Measurements from ENCODE around the gene OR2T11. TPM values are rescaled to one million over a fixed set of nuclear protein-coding genes. Genes with fewer than 3 reads are reported as not detected.
"Not testable (repeated sequence)": the region's sequence is repeated elsewhere in the genome, so short reads cannot be mapped to it uniquely, and the experiment has no call there.

The OR2T11 gene
- total RNA-seq, 2 experiments from 2014 or later = not detected

GRCh38 chr1:248621770-248622169, 13.1 kb downstream of the OR2T11 start:
- POLR2A ChIA-PET = no interaction called here

GRCh38 chr1:248618878-248619277, 16.0 kb downstream of the OR2T11 start:
- CTCF ChIA-PET = no interaction called here
- POLR2A ChIA-PET = no interaction called here

More at GRCh38 chr1:248621770-248622169, 13.1 kb downstream of the OR2T11 start:
- CTCF ChIA-PET = no interaction called here

GRCh38 chr1:248618119-248618518, 16.8 kb downstream of the OR2T11 start:
- CTCF ChIA-PET = no interaction called here
- POLR2A ChIA-PET = no interaction called here

- POLR2A ChIA-PET = no interaction called here
- CTCF ChIA-PET = no interaction called here
These were observed 21.1 kb downstream of the OR2T11 start for GRCh38 chr1:248613742-248614141.

GRCh38 chr1:248611883-248612414, 22.9 kb downstream of the OR2T11 start:
- POLR2A ChIA-PET = no interaction called here
- CTCF ChIA-PET = no interaction called here

GRCh38 chr1:248610301-248610700, 24.6 kb downstream of the OR2T11 start:
- POLR2A ChIA-PET = no interaction called here
- CTCF ChIA-PET = no interaction called here

- ChIA-PET POLR2A (no interaction called here), CTCF (no interaction called here)
These were observed 35.5 kb downstream of the OR2T11 start for GRCh38 chr1:248599396-248599795.

GRCh38 chr1:248597589-248597988, 37.3 kb downstream of the OR2T11 start, which contains the start of gene OR2T10:
TSS of gene OR2T10 (minus strand) at chr1:248597700. CDS start at chr1:248593768, 3,932 bp downstream.
- POLR2A ChIA-PET = no interaction called here
- CTCF ChIA-PET = no interaction called here

GRCh38 chr1:248596615-248597014, 38.3 kb downstream of the OR2T11 start:
- POLR2A ChIA-PET = no interaction called here
- CTCF ChIA-PET = no interaction called here

GRCh38 chr1:248593226-248593625, 41.7 kb downstream of the OR2T11 start:
- POLR2A ChIA-PET = no interaction called here
- CTCF ChIA-PET = no interaction called here

GRCh38 chr1:248592655-248593054, 42.2 kb downstream of the OR2T11 start:
- POLR2A ChIA-PET = no interaction called here
- CTCF ChIA-PET = no interaction called here

- ChIA-PET CTCF (no interaction called here), POLR2A (no interaction called here)
These were observed 44.8 kb downstream of the OR2T11 start for GRCh38 chr1:248590055-248590454.

GRCh38 chr1:248589334-248589733, 45.6 kb downstream of the OR2T11 start:
- POLR2A ChIA-PET = no interaction called here
- CTCF ChIA-PET = no interaction called here

GRCh38 chr1:248585266-248585665, 49.6 kb downstream of the OR2T11 start:
- ChIA-PET CTCF (no interaction called here), POLR2A (no interaction called here)

GRCh38 chr1:248576260-248576980, 58.5 kb downstream of the OR2T11 start:
- ChIA-PET POLR2A (interaction anchor here (0.7 kb wide), 1 partner anchor 377 kb away, joined by 3 read pairs; no protein-coding TSS in a partner anchor), CTCF (no interaction called here)

- POLR2A ChIA-PET, CTCF ChIA-PET: not testable (repeated sequence)
These were observed 60.2 kb downstream of the OR2T11 start, which contains the start of gene OR2T34 for GRCh38 chr1:248574657-248575056. TSS of gene OR2T34 (minus strand) at chr1:248574757. CDS start at chr1:248574757, 0 bp downstream.

GRCh38 chr1:248573856-248574255, 61.0 kb downstream of the OR2T11 start:
- POLR2A ChIA-PET, CTCF ChIA-PET: not testable (repeated sequence)

Other genes starting within 250 kb of the OR2T11 start
- gene OR2T1, start 232.0 kb downstream of the OR2T11 start, total RNA-seq = not detected
- not detected for gene OR2T2, start 189.5 kb downstream of the OR2T11 start, total RNA-seq
- not detected for gene OR2T3, start 161.7 kb downstream of the OR2T11 start, total RNA-seq
- gene OR2T5, start 146.5 kb downstream of the OR2T11 start, total RNA-seq = not detected
- not detected for gene OR2G6, start 127.0 kb downstream of the OR2T11 start, total RNA-seq
- gene OR2T29, start 72.3 kb downstream of the OR2T11 start, total RNA-seq = not detected
- gene OR2T34, start 60.3 kb downstream of the OR2T11 start, total RNA-seq = not detected
- gene OR2T10, start 37.4 kb downstream of the OR2T11 start, total RNA-seq = not detected
- not detected for gene OR2T35, start 10.2 kb upstream of the OR2T11 start, total RNA-seq
- not detected for gene OR2T27, start 20.4 kb upstream of the OR2T11 start, total RNA-seq
- not detected for gene OR14I1, start 67.7 kb upstream of the OR2T11 start, total RNA-seq
- not detected for gene LYPD8, start 120.7 kb upstream of the OR2T11 start, total RNA-seq
- gene SH3BP5L, start 190.8 kb upstream of the OR2T11 start, total RNA-seq = 10 to 100 TPM; 19.9 to 20.0 TPM
- gene ZNF672, start 203.1 kb upstream of the OR2T11 start, total RNA-seq = 10 to 100 TPM; 49.1 to 50.3 TPM
- gene ZNF692, start 224.0 kb upstream of the OR2T11 start, total RNA-seq = 10 to 100 TPM; 69.4 to 75.9 TPM